Measurements from ENCODE around the gene MYPN.

DNA sequence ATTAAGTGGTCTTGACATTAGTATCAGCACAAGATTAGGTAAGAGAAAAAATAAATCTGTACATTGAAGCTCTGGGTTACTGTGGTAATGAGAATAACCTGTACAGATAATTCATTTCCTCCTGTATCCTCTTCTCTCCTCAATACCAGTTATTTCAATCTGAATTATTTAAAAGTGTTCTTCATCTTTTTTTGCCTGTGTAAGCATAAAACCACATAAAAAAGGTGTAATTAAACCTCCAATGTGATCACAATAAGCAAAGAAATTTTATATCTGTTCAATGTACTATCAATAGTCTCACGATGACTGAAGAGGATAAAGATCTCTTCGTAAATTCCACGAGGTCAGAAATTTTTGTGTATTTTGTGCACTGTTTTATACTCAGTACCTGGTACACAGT is 1.2 kb upstream of the MYPN start:
- TF ChIP-seq, protein P1, sequence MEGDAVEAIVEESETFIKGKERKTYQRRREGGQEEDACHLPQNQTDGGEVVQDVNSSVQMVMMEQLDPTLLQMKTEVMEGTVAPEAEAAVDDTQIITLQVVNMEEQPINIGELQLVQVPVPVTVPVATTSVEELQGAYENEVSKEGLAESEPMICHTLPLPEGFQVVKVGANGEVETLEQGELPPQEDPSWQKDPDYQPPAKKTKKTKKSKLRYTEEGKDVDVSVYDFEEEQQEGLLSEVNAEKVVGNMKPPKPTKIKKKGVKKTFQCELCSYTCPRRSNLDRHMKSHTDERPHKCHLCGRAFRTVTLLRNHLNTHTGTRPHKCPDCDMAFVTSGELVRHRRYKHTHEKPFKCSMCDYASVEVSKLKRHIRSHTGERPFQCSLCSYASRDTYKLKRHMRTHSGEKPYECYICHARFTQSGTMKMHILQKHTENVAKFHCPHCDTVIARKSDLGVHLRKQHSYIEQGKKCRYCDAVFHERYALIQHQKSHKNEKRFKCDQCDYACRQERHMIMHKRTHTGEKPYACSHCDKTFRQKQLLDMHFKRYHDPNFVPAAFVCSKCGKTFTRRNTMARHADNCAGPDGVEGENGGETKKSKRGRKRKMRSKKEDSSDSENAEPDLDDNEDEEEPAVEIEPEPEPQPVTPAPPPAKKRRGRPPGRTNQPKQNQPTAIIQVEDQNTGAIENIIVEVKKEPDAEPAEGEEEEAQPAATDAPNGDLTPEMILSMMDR (IDR thresholded peaks at IDR 0.05; ENCODE audit: low read depth, low read length), result no peak
- TF ChIP-seq POLR2A (IDR thresholded peaks at IDR 0.05; ENCODE audit: extremely low read depth, insufficient read length), result no peak
- TF ChIP-seq, protein P2, sequence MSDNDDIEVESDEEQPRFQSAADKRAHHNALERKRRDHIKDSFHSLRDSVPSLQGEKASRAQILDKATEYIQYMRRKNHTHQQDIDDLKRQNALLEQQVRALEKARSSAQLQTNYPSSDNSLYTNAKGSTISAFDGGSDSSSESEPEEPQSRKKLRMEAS (IDR thresholded peaks at IDR 0.05; ENCODE audit: low read depth, low read length), result no peak
